Epithelial cell of proximal tubule (primary cell): Measurements from ENCODE around the gene PCF11. TPM values are rescaled to one million over a fixed set of nuclear protein-coding genes. Genes with fewer than 3 reads are reported as not detected.

Experiments used
- DNase-seq: peaks from one replicate; pipeline ENCODE4 v3.0.0-alpha.2; 2011; ENCODE audit warnings: low read depth
- H3K4me3 ChIP-seq: 2 replicates; pipeline ENCODE4 v1.5.1; 2011; ENCODE audit warnings: low read depth, mild to moderate bottlenecking, low read length
- CTCF ChIP-seq: conservative IDR thresholded peaks from 2 replicates; pipeline ENCODE4 v1.5.1; 2012; ENCODE audit warnings: low read depth, mild to moderate bottlenecking, low read length
- total RNA-seq: library from RNA; depleted of rRNA; stranded (reverse); fragments of >200 nt; gene quantifications from 2 replicates; pipeline ENCODE4 v1.2.3, GENCODE V29; 2015

PCF11 gene
- total RNA-seq, 1 donor from 2014 or later = 34.2 TPM

GRCh38 chr11:83191986-83192385, 35.1 kb downstream of the PCF11 start:
- TF ChIP-seq CTCF = no peak
- DNase-seq = no peak
- H3K4me3 ChIP-seq = peak overlapping the region; percentile 78

DNA sequence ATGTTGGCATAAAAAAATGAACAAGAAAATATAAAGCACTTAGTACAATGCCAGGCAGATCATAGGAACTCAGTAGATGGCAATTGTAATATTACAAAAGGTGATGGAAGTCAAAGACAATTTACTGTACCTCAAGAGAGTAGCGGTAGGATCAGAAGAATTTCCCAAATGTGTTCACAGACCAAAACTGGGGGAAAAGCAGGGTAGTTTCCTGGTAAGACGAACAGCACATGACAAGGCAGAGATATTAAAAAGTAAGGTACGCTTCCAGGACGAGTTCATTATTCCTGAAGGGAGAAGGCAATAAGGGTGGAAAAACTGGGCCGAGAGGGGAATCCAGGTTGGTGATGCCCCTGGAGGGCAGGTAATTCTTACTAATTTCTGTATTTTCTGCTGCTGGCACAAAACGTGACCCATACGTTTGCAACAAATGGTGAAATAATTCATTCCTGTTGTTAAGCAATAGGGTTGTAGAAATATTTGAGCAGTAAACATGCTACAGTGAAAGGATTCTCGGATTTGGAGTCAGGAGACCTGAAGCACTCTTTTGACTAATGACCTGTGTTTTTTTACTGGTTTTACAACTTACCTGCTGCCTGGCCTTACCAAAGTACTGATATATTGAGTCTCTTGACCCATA, 35.8 kb downstream of the PCF11 start:
- no peak for TF ChIP-seq CTCF
- H3K4me3 ChIP-seq = peak overlapping the region; percentile 78
- DNase-seq = no peak

GRCh38 chr11:83193315-83194280, 36.7 kb downstream of the PCF11 start, which contains the start of gene ANKRD42:
Gene ANKRD42, plus strand, starts transcription at chr11:83193712. Its CDS starts 959 bp downstream, at chr11:83194671.
- peak; percentile 69 for DNase-seq
- no peak for TF ChIP-seq CTCF
- H3K4me3 ChIP-seq = peak within 1 kb of the TSS; percentile 78

DNA sequence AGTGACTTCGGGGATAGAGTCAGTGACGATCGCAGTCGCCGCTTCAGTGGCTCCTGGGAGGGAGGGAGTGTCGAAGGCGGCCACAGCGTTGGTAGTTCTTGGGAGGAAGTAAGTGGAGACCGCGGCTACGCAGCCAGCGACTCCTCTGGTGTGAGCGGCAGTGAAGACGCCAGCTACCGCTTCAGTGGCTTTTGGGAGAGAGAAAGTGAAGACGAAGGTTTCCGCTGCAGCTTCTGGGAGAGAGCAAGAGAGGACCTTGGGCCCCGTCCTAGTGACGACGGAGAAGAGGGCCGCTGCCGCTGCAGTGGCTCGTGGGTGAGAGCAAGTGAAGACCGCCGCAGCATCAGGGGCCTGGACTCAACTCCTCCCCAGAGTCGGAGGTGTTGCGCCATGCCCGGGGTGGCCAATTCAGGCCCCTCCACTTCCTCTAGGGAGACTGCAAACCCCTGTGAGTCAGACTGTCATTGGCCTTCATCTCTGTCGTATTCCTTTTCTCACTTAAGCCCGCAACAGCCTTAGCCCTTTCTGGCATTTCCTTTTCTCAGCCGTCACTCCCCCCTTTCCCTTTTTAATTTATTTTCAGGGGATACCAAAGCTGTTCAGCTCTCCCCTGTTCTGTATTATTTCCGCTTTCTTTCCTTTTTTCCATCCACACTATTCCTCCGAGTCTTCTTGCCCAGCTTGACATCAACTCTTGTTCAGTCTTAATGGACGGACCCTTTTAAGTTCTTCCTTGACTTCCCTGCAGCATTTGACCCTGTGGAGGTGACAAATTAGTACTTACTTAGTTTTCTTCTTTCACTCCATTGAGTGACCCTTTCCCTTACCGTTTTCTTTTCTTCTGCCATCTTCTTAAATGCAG, 37.6 kb downstream of the PCF11 start:
- peak; percentile 2 for DNase-seq
- TF ChIP-seq CTCF = no peak
- peak overlapping the region; percentile 78 for H3K4me3 ChIP-seq

DNA sequence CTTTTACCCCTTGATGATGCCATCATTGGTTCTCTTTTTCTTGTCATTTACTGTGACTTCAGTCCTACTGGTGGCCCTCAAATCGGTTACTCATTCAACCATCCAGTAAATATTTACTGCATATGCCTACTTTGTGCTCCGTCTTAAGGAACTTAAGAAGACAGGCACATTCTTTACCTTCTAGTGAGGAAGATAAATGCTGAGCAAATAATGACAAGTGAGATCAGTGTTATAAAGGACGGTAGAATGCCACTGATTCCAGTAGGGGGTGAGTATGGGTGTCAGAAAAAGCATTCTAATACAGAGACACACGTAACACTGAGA, 38.2 kb downstream of the PCF11 start:
- no peak for DNase-seq
- TF ChIP-seq CTCF = peak; percentile 16
- H3K4me3 ChIP-seq = peak overlapping the region; percentile 78

DNA sequence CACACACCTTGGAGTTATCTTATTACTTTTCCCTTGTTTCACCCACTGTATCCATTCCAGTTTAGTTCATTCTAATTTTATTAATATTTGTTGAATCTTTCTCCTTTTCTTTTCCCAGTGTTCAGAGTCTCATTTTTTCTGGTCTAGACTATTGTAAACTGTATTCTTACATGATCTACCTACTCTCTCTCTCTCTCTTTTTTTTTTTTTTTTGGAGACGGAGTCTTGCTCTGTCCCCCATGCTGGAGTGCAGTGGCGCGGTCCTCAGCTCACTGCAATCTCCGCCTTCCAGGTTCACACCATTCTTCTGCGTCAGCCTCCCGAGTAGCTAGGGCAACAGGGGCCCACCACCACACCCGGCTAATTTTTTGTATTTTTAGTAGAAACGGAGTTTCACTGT, 38.7 kb downstream of the PCF11 start:
- no peak for DNase-seq
- H3K4me3 ChIP-seq = peak overlapping the region; percentile 78
- no peak for TF ChIP-seq CTCF
